HCT116 (cell line): ENCODE results near the gene THSD7B. TPM values are rescaled to one million over a fixed set of nuclear protein-coding genes. Genes with fewer than 3 reads are reported as not detected.

Experiments
- ATAC-seq: fragments of 200-7000 bp; cut with Tn5 transposase; 2 replicates; pipeline ENCODE4 v1.9.1; 2020; ENCODE audit warnings: mild to moderate bottlenecking, moderate library complexity
- BruUV-seq: library from RNA; stranded (reverse); fragments of 400-500 nt; replicated peaks from 2 replicates; lab custom pipeline; 2021; lab: Mats Ljungman, UMichigan
- CTCF ChIA-PET: fragments of 300-600 bp; sonication (Branson Sonifier 250); formaldehyde crosslinking; loops from one replicate; lab custom pipeline; 2021; ENCODE audit warnings: antibody characterized with exemption; lab: Charles Lee
- POLR2A ChIA-PET: fragments of 300-600, 350-600 bp; sonication (Branson Sonifier 250); formaldehyde crosslinking; loops from one replicate; lab custom pipeline; 2021; ENCODE audit warnings: antibody characterized with exemption; lab: Charles Lee
- RAD21 ChIA-PET, 2 experiments: fragments of 300-600 bp; sonication (Branson Sonifier 250); formaldehyde crosslinking; loops; one replicate each; lab custom pipeline; 2023; ENCODE audit warnings: low total read pairs in 2 of 2; ENCODE audit not compliant: uncharacterized antibody in 2 of 2, unreplicated experiment in 2 of 2, low non-redundant PET in 1 of 2; lab: Charles Lee
- DNase-seq: peaks from one replicate; pipeline ENCODE4 v3.0.0-alpha.2; 2010; ENCODE audit warnings: low read depth, low spot score
- H2AFZ ChIP-seq: fragments of 200-600 bp; shearing (Covaris generic), sonication (generic); 2 replicates; pipeline ENCODE4 v1.6.1; 2017; ENCODE audit warnings: low read depth, mixed run types, mixed read lengths, antibody characterized with exemption, low read length; ENCODE audit not compliant: poor library complexity, severe bottlenecking
- H3K27ac ChIP-seq: 2 replicates; pipeline ENCODE4 v1.5.1; 2012; ENCODE audit warnings: low read depth, low read length
- H3K27me3 ChIP-seq: fragments of 200-600 bp; sonication (generic); 2 replicates; pipeline ENCODE4 v1.6.1; 2016; ENCODE audit warnings: mixed run types, low read length, mixed read lengths; ENCODE audit not compliant: insufficient read depth
- H3K36me3 ChIP-seq, 2 experiments: fragments of 200-500 bp in 1 of 2; fragments of 200-600 bp in 1 of 2; sonication (Bioruptor generic) in 1 of 2; sonication (generic) in 1 of 2; 2 replicates each; pipeline versions ENCODE4 v1.5.1 to v1.6.1; 2014 to 2016; ENCODE audit warnings: low read length in 2 of 2, inconsistent platforms in 1 of 2, mixed read lengths in 1 of 2, mixed run types in 1 of 2; ENCODE audit not compliant: insufficient read depth in 2 of 2, control insufficient read depth in 1 of 2
- H3K4me1 ChIP-seq, 2 experiments: fragments of 200-600 bp in 1 of 2; sonication (generic) in 1 of 2; 2 replicates each; pipeline versions ENCODE4 v1.5.1 to v1.6.1; 2012 to 2017; ENCODE audit warnings: low read length in 2 of 2, inconsistent platforms in 1 of 2, mild to moderate bottlenecking in 1 of 2, mixed read lengths in 1 of 2, mixed run types in 1 of 2, moderate library complexity in 1 of 2; ENCODE audit not compliant: insufficient read depth in 2 of 2, control insufficient read depth in 1 of 2
- H3K4me2 ChIP-seq: fragments of 200-600 bp; sonication (generic); 2 replicates; pipeline ENCODE4 v1.6.1; 2017; ENCODE audit warnings: mixed run types, low read length, mixed read lengths
- H3K4me3 ChIP-seq, 2 experiments: fragments of 200-600 bp in 1 of 2; sonication (generic) in 1 of 2; replicated peaks in 1 of 2; 2 replicates each; pipeline ENCODE4 v1.5.1; 2011 to 2016; ENCODE audit warnings: low read length in 2 of 2, control low read depth in 1 of 2, low read depth in 1 of 2, mild to moderate bottlenecking in 1 of 2, mixed read lengths in 1 of 2, mixed run types in 1 of 2
- H3K79me2 ChIP-seq: fragments of 200-600 bp; sonication (generic); 2 replicates; pipeline ENCODE4 v1.6.1; 2017; ENCODE audit warnings: mild to moderate bottlenecking, mixed run types, low read length, moderate library complexity, mixed read lengths; ENCODE audit not compliant: insufficient read depth
- H3K9ac ChIP-seq: fragments of 200-600 bp; sonication (generic); 2 replicates; pipeline ENCODE4 v1.6.1; 2016; ENCODE audit warnings: low read length, mixed read lengths
- H3K9me2 ChIP-seq: fragments of 200-600 bp; sonication (generic), shearing (Covaris generic); 2 replicates; pipeline ENCODE4 v1.6.1; 2017; ENCODE audit warnings: mixed run types, mild to moderate bottlenecking, moderate library complexity; ENCODE audit not compliant: insufficient read depth
- H3K9me3 ChIP-seq, 2 experiments: fragments of 200-500 bp in 1 of 2; fragments of 200-600 bp in 1 of 2; sonication (Bioruptor generic) in 1 of 2; sonication (generic) in 1 of 2; 2 replicates each; pipeline ENCODE4 v1.6.1; 2014 to 2017; ENCODE audit warnings: low read length in 2 of 2, mixed read lengths in 2 of 2, inconsistent platforms in 1 of 2, low read depth in 1 of 2, mild to moderate bottlenecking in 1 of 2, mixed run types in 1 of 2, moderate library complexity in 1 of 2; ENCODE audit not compliant: control insufficient read depth in 1 of 2, insufficient read depth in 1 of 2
- H4K20me1 ChIP-seq: fragments of 200-600 bp; sonication (generic), shearing (Covaris generic); 2 replicates; pipeline ENCODE4 v1.6.1; 2017; ENCODE audit warnings: mixed run types, mild to moderate bottlenecking, moderate library complexity; ENCODE audit not compliant: insufficient read depth
- CEBPB ChIP-seq: IDR thresholded peaks from 2 replicates; pipeline ENCODE4 v1.6.1; 2012; ENCODE audit warnings: low read depth
- EGR1 ChIP-seq: IDR thresholded peaks from 2 replicates; pipeline ENCODE4 v1.6.1; 2012; ENCODE audit warnings: low read depth
- ELF1 ChIP-seq: IDR thresholded peaks from 2 replicates; pipeline ENCODE4 v1.6.1; 2012; ENCODE audit warnings: low read depth, borderline replicate concordance
- EZH2 ChIP-seq: fragments of 200-600 bp; sonication (generic); IDR thresholded peaks from 2 replicates; pipeline ENCODE4 v1.6.1; 2017; ENCODE audit warnings: antibody characterized with exemption, mixed run types
- FOSL1 ChIP-seq: IDR thresholded peaks from 2 replicates; pipeline ENCODE4 v1.6.1; 2012; ENCODE audit warnings: low read depth
- JUND ChIP-seq: IDR thresholded peaks from 2 replicates; pipeline ENCODE4 v1.6.1; 2012
- POLR2A ChIP-seq: IDR thresholded peaks from 2 replicates; pipeline ENCODE4 v1.7.0; 2011; ENCODE audit warnings: borderline replicate concordance; ENCODE audit not compliant: insufficient read depth, insufficient read length; ENCODE audit errors: extremely low read depth
- POLR2AphosphoS5 ChIP-seq: IDR thresholded peaks from 2 replicates; pipeline ENCODE4 v1.6.1; 2011; ENCODE audit warnings: mild to moderate bottlenecking, low read depth, low read length, moderate library complexity
- SIN3A ChIP-seq: IDR thresholded peaks from 2 replicates; pipeline ENCODE4 v1.6.1; 2012; ENCODE audit warnings: low read depth
- ZNF274 ChIP-seq: fragments of 200-500 bp; sonication (Bioruptor generic); IDR thresholded peaks from 2 replicates; pipeline ENCODE4 v1.6.1; 2014; ENCODE audit warnings: mild to moderate bottlenecking, low read depth, low read length, inconsistent platforms
- intact Hi-C: fragments of 100-400 bp; cut with micrococcal nuclease; formaldehyde crosslinking; loops from 2 replicates; pipeline ENCODE4 v1.10.0; 2022
- total RNA-seq: library from RNA; stranded (reverse); gene quantifications from one replicate; pipeline ENCODE4 v1.2.1, GENCODE V29; 2021; ENCODE audit not compliant: unreplicated experiment
- TF ChIP-seq, protein P1 (sequence below): IDR thresholded peaks from 2 replicates; pipeline ENCODE4 v1.6.1; 2012; ENCODE audit warnings: low read depth
- TF ChIP-seq, protein P2 (sequence below): IDR thresholded peaks from 2 replicates; pipeline ENCODE4 v1.6.1; 2012
- TF ChIP-seq, protein P3 (sequence below): IDR thresholded peaks from 2 replicates; pipeline ENCODE4 v1.6.1; 2012

Gene THSD7B
- total RNA-seq, 1 experiment from 2014 or later = not detected

DNA sequence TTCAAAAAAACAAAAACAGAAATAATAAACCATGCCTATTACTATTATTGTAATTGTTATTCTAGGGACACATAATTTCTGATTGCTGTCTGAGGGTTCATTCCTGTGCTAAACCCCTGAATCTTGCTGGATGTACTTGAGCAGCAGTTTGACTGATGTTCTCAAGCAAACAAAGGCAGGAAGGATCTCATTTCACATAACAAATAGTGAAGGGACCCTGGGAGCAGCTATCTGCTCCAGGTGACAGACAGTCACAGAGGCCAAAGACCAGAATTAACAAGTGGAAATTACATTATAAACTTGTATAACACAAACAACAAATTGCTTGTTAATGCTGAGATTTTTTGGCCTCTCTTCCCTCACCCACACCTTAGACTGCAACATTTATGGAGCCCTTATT is 284.2 kb downstream of the THSD7B start:
- ChIA-PET POLR2A (no interaction called here), CTCF (no interaction called here), RAD21 (no interaction called here)
- Histone ChIP-seq H3K79me2 (no peaks in the 10 kb centered on the region), H3K27ac (no peak overlapping the region), H3K27me3 (no peaks in the 10 kb centered on the region), H3K9me2 (no peaks in the 10 kb centered on the region), H3K4me1 (no peaks in the 10 kb centered on the region), H4K20me1 (no peaks in the 10 kb centered on the region), H3K4me2 (no peak overlapping the region), H2AFZ (no peak overlapping the region), H3K36me3 (no peaks in the 10 kb centered on the region), H3K9me3 (peaks cover 0 to 6% of the 10 kb centered on the region in 2 experiments; a peak in 2 of 4 replicates), H3K4me3 (no peak overlapping the region), H3K9ac (no peak overlapping the region)
- no peak for TF ChIP-seq ZNF274
- TF ChIP-seq JUND = no peak
- TF ChIP-seq, protein P1, sequence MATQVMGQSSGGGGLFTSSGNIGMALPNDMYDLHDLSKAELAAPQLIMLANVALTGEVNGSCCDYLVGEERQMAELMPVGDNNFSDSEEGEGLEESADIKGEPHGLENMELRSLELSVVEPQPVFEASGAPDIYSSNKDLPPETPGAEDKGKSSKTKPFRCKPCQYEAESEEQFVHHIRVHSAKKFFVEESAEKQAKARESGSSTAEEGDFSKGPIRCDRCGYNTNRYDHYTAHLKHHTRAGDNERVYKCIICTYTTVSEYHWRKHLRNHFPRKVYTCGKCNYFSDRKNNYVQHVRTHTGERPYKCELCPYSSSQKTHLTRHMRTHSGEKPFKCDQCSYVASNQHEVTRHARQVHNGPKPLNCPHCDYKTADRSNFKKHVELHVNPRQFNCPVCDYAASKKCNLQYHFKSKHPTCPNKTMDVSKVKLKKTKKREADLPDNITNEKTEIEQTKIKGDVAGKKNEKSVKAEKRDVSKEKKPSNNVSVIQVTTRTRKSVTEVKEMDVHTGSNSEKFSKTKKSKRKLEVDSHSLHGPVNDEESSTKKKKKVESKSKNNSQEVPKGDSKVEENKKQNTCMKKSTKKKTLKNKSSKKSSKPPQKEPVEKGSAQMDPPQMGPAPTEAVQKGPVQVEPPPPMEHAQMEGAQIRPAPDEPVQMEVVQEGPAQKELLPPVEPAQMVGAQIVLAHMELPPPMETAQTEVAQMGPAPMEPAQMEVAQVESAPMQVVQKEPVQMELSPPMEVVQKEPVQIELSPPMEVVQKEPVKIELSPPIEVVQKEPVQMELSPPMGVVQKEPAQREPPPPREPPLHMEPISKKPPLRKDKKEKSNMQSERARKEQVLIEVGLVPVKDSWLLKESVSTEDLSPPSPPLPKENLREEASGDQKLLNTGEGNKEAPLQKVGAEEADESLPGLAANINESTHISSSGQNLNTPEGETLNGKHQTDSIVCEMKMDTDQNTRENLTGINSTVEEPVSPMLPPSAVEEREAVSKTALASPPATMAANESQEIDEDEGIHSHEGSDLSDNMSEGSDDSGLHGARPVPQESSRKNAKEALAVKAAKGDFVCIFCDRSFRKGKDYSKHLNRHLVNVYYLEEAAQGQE = no peak
- no peak for TF ChIP-seq POLR2AphosphoS5
- no peak for TF ChIP-seq EZH2
- TF ChIP-seq EGR1 = no peak
- TF ChIP-seq, protein P2, sequence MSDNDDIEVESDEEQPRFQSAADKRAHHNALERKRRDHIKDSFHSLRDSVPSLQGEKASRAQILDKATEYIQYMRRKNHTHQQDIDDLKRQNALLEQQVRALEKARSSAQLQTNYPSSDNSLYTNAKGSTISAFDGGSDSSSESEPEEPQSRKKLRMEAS = no peak
- TF ChIP-seq, protein P3, sequence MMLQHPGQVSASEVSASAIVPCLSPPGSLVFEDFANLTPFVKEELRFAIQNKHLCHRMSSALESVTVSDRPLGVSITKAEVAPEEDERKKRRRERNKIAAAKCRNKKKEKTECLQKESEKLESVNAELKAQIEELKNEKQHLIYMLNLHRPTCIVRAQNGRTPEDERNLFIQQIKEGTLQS = no peak
- no peak for TF ChIP-seq CEBPB
- TF ChIP-seq SIN3A = no peak
- TF ChIP-seq FOSL1 = no peak
- no peak for TF ChIP-seq ELF1
- no peak for TF ChIP-seq POLR2A
- DNase-seq (no peak), ATAC-seq (no peak)
- intact Hi-C loops = no loop called here
- BruUV-seq = no TSS peak
